Immature natural killer cell (primary cell): Measurements from ENCODE around the gene PARD6B. TPM values are rescaled to one million over a fixed set of nuclear protein-coding genes. Genes with fewer than 3 reads are reported as not detected.
"Not testable (repeated sequence)": the region's sequence is repeated elsewhere in the genome, so short reads cannot be mapped to it uniquely, and the experiment has no call there.

Experiments
- DNase-seq, 3 donors: peaks; one replicate each; pipeline ENCODE4 v3.0.0; 2022; ENCODE audit warnings: mixed read lengths in 1 of 3
- H3K27ac Mint-ChIP-seq, 6 donors: one replicate each; pipeline ENCODE4 v1.8.0; 2020; ENCODE audit warnings: mixed read lengths in 6 of 6, mild to moderate bottlenecking in 5 of 6, inconsistent platforms in 4 of 6, moderate library complexity in 3 of 6
- H3K27me3 Mint-ChIP-seq, 3 donors: one replicate each; pipeline ENCODE4 v1.8.0; 2020 to 2021; ENCODE audit warnings: low read depth in 3 of 3, mild to moderate bottlenecking in 3 of 3, mixed read lengths in 3 of 3, moderate library complexity in 3 of 3, inconsistent platforms in 1 of 3
- H3K36me3 Mint-ChIP-seq, 3 donors: one replicate each; pipeline ENCODE4 v1.8.0; 2020; ENCODE audit warnings: mixed read lengths in 3 of 3, inconsistent platforms in 2 of 3, mild to moderate bottlenecking in 2 of 3
- H3K4me1 Mint-ChIP-seq, 2 donors: one replicate each; pipeline ENCODE4 v1.8.0; 2020; ENCODE audit warnings: inconsistent platforms in 2 of 2, mild to moderate bottlenecking in 2 of 2, mixed read lengths in 2 of 2, moderate library complexity in 1 of 2
- H3K4me3 Mint-ChIP-seq, 5 donors: one replicate each; pipeline ENCODE4 v1.8.0; 2020; ENCODE audit warnings: mild to moderate bottlenecking in 5 of 5, mixed read lengths in 5 of 5, inconsistent platforms in 3 of 5, moderate library complexity in 3 of 5
- H3K9me3 Mint-ChIP-seq, 6 donors: one replicate each; pipeline ENCODE4 v1.8.0; 2020; ENCODE audit warnings: mild to moderate bottlenecking in 6 of 6, mixed read lengths in 6 of 6, inconsistent platforms in 4 of 6, moderate library complexity in 3 of 6
- polyA plus RNA-seq, 3 donors: library from polyadenylated mRNA; unstranded; fragments of 300-500 nt; fragmentation: Illumina TruSeq; gene quantifications; one replicate each; pipeline ENCODE4 v1.2.3, GENCODE V29; 2021

The PARD6B gene
- polyA plus RNA-seq, 3 donors from 2014 or later, result 0.38 to 1.1 (median 0.96) TPM

DNA sequence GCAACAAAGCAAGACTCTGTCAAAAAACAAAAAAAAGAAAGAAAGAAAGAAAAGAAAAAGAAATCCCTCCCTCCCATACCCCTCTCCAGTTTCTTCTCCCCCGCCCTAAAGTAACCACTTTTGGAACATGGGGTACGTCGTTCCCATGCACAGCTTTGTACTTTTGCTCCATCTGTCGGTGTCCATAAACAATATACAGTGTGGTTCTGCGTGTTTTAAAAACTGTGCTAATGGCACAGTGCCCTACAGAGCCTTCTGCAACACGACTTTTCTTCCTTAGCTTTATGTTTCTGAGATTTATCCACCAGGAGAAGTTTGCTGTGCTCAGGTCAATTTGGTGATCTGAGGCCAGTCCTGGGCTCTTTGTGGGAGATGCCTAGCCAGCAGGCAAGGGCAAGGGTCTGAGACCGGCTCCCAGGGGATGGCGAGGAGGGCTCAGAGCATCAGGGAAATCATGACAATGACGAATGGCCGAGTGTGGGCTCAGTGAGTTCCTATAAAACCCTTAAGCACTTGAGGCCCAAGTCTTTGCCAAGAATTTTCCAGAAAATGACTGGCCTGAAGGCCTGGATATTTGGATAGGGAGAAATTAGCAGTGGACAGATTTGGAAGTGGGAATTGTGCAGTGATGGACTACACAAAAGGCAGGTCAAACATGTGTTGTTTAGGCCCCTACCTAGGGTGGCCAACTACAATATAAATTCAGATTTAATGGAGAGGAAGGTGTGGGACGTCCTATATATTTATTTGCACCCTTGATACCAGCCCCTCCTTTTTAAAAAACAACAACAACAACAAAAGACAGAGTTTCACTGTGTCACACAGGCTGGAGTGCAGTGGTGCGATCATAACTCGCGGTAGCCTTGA, 61.6 kb downstream of the PARD6B start:
- peak overlapping the region in 1 of 6 donors; percentile 53 for H3K27ac Mint-ChIP-seq
- no peak for DNase-seq
- peaks cover 0 to 2% (median 2%) of the 10 kb centered on the region in 3 donors for H3K27me3 Mint-ChIP-seq
- no peaks in the 10 kb centered on the region for H3K9me3 Mint-ChIP-seq
- H3K36me3 Mint-ChIP-seq, result no peaks in the 10 kb centered on the region
- peaks cover 13 to 27% of the 10 kb centered on the region in 2 donors for H3K4me1 Mint-ChIP-seq
- H3K4me3 Mint-ChIP-seq, result peak overlapping the region in 4 of 5 donors; percentile 65 to 76 (median 70)

DNA sequence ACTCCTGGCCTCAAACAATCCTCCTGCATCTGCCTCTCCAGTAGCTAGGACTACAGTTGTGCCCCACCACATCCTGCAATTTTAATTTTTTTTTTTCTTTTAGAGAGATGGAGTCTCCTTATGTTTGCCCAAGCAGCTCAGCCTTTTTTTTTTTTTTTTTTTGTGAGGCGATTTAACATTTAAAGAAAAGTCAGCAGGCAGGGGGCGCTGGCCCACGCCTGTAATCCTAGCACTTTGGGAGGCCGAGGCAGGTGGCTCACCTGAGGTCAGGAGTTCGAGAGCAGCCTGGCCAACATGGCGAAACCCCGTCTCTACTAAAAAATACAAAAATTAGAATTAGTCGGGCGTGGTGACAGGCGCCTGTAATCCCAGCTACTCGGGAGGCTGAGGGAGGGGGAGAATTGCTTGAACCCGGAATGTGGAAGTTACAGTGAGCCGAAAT, 62.2 kb downstream of the PARD6B start:
- Mint-ChIP-seq H3K4me3 (peak overlapping the region; percentile 65 to 76 (median 70)), H3K4me1 (peaks cover 13 to 27% of the 10 kb centered on the region in 2 donors), H3K27ac (peak overlapping the region in 1 of 6 donors; percentile 57)
- not testable (repeated sequence) for H3K27me3 Mint-ChIP-seq, H3K9me3 Mint-ChIP-seq, H3K36me3 Mint-ChIP-seq
- peak in 2 of 3 donors; percentile 29 to 33 for DNase-seq

DNA sequence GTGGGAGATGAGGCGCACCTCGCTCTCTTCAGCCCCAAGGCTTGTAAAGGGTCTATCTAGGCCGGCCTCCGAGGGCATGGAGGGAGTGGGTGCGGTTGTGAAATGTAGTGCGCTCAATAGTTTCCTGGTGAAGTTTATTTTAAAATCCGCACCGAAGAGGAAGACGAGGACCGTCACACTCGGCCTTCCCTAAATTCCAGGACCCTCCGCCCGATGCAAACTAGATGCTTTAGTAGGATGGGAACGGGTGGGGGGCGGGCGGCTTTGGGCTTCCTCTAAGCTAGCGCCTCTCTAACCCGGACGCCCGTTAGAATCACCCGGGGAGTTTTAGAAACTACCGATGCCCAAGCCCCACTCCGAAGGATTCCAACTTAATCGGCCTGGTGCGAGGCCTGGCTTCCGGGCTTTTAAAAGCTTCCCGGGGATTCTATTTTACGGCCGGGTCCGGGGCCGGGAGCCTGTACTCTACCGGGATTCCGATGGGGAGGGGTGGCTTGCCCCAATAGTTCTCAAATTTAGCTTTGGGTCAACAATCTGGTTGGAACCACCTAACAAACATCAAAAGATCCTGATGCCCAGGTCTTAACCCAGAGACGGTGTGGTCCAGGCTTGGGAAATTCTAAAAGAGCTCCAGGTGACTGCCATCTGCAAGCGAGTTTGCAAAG, 62.9 kb downstream of the PARD6B start:
- Mint-ChIP-seq H3K36me3 (peaks cover 0 to 4% (median 0%) of the 10 kb centered on the region in 3 donors), H3K4me1 (peaks cover 13 to 27% of the 10 kb centered on the region in 2 donors), H3K27me3 (peaks cover 0 to 2% (median 2%) of the 10 kb centered on the region in 3 donors), H3K27ac (peak overlapping the region in 3 of 6 donors; percentile 24 to 42 (median 28)), H3K9me3 (no peaks in the 10 kb centered on the region), H3K4me3 (peak overlapping the region; percentile 75 to 83 (median 80))
- DNase-seq, result peak in 1 of 3 donors; percentile 7

DNA sequence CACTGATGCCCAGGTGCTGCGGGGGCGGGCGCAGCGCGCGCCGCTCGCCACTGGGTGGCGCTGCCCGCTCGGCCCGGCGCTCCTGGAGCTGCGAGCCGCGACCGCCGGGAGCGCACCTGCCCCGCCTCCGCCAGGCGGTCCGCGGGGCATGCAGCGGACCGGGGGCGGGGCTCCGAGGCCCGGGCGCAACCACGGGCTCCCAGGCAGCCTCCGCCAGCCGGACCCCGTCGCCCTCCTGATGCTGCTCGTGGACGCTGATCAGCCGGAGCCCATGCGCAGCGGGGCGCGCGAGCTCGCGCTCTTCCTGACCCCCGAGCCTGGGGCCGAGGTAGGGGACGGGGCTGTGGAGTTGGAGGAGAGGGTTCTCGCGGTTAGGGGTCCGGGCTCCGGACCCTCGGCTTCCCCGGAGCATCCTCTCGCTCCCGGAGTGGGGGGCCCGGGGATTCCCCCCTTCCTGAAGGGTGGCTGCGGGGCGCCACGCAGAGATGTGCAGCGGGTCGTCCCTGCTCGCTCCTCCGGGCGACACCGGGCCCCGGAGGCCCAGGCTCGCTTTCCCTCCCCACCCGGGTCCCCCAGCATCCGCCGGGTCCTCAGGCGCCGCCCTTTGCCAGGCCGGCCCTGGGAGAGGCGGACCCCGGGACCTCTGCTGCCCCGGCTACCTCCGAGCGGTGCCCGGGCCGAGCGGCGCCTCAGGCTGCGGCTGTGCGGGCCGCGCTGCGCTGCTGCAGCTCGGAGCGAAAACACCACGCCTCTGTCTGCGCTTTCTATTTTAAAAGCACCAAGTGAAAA, 63.7 kb downstream of the PARD6B start, which contains the start of gene BCAS4:
Gene BCAS4 (plus strand): TSS at position 216 of the 789 bp plus-strand sequence. CDS start 23 bp downstream, at position 239.
- Mint-ChIP-seq H3K27me3 (peaks cover 0 to 2% (median 2%) of the 10 kb centered on the region in 3 donors), H3K4me1 (peaks cover 11 to 27% of the 10 kb centered on the region in 2 donors), H3K36me3 (peaks cover 0 to 4% (median 3%) of the 10 kb centered on the region in 3 donors), H3K4me3 (peak within 1 kb of the TSS; percentile 88 to 94 (median 90)), H3K27ac (peak within 1 kb of the TSS; percentile 65 to 92 (median 84)), H3K9me3 (no peaks in the 10 kb centered on the region)
- peak; percentile 81 to 86 (median 85) for DNase-seq

DNA sequence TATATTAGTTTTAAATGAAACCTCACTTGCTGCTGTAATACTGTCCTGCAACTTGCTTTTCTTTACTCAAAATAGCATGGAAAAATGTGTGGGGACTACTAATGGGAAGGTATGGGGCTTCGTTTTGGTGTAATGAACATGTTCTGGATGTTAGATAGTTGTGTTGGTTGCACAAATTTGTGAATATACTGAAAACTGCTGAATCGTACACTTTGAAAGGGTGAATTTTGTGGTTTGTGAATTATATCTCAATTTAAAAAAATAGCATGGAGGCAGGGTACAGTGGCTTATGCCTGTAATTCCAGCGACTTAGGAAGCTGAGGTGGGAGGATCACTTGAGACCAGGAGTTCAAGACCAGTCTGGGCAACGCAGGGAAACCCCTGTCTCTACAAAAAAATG, 65.8 kb downstream of the PARD6B start:
- no peak overlapping the region for H3K27ac Mint-ChIP-seq
- peaks cover 9 to 27% of the 10 kb centered on the region in 2 donors for H3K4me1 Mint-ChIP-seq
- DNase-seq, result no peak
- peaks cover 2% of the 10 kb centered on the region in 3 donors for H3K27me3 Mint-ChIP-seq
- peak overlapping the region in 2 of 5 donors; percentile 12 to 21 for H3K4me3 Mint-ChIP-seq
- H3K36me3 Mint-ChIP-seq, result peaks cover 0 to 4% (median 4%) of the 10 kb centered on the region in 3 donors
- H3K9me3 Mint-ChIP-seq, result no peaks in the 10 kb centered on the region

DNA sequence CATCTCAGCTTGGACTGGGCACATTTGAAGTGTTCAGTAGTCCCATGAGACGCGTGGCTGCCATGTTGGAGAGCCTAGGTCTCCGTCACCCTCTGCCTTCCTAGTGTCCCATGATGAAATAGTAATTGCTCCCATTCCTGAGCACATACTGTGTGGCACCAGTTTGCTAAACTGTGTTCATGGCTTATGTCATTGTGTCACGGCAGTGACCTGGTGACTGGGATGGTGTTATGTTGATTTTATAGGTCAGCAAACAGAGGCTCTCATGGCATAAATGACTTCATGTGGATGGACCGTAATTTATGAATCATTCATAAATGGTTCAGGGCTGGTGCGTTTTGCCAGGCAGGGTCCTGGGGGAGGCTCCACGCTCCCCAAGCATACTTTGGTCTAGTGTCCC, 67.3 kb downstream of the PARD6B start:
- H3K27me3 Mint-ChIP-seq, result peaks cover 2% of the 10 kb centered on the region in 3 donors
- H3K27ac Mint-ChIP-seq, result no peak overlapping the region
- no peak overlapping the region for H3K4me3 Mint-ChIP-seq
- H3K4me1 Mint-ChIP-seq, result peaks cover 10 to 17% of the 10 kb centered on the region in 2 donors
- peaks cover 0 to 4% (median 4%) of the 10 kb centered on the region in 3 donors for H3K36me3 Mint-ChIP-seq
- H3K9me3 Mint-ChIP-seq, result no peaks in the 10 kb centered on the region
- no peak for DNase-seq

DNA sequence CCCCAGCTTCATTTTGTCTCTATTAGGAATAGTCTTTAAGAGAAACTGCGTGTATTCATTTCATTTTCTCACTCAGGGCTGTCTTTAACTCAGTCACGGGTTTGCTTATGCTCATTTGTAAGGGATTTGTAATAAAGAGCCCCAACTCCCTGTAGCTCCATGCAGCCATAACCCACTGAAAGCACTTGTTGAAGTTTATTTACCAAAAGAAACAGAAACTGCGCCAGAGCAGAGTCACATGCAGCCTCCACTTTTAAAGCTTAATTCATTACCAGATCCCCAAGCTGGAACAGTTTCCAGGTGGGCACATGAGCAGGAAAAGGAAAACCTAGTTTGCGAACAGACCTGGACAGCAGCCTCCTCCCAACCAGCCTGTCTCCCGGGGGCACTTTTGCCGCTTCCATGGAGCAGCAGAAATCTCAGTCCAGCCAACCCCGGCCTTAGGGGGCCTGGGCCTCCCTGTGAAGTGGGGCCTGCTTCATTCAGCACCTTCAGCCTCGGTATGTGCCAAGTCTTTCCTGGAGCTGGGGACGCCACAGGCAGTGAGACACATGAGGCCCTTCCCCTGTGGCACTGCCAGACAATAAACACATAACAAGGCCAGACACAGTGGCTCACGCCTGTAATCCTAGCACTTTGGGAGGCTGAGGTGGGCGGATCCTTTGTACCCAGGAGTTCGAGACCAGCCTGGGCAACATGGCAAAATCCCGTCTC, 68.0 kb downstream of the PARD6B start:
- no peaks in the 10 kb centered on the region for H3K9me3 Mint-ChIP-seq
- H3K36me3 Mint-ChIP-seq, result peaks cover 0 to 4% (median 4%) of the 10 kb centered on the region in 3 donors
- H3K27me3 Mint-ChIP-seq, result peaks cover 2% of the 10 kb centered on the region in 3 donors
- no peak for DNase-seq
- H3K4me1 Mint-ChIP-seq, result peaks cover 8 to 12% of the 10 kb centered on the region in 2 donors
- H3K27ac Mint-ChIP-seq, result no peak overlapping the region
- no peak overlapping the region for H3K4me3 Mint-ChIP-seq

DNA sequence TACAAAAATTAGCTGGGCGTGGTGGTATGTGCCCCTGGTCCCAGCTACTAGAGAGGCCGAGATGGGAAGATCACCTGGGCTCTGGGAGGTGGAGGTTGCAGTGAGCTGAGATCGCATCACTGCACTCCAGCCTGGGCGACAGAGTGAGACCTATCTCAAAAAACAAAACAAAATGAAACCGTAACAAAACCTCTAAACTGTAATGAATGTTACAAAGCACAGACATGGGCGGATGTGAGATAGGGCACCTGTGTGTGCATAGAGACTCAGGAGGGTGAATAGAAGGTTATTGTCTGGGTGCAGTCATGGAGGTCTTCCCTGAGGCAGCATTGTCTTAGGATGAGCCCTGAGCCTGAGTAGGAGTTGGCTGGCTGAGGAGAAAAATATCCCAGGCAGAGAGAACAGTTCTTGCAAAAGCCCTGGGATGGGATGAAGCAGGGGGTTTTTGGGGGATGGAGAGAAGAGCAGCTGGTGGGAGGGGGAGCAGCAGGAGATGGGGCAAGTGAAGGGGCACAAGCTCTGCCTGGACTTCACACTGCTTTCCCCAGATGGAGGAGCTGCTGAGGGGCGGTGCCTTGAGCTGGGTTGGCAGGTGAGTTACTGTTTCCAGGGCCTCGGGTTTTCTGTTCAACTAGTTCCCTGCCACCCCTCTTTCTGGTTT, 68.6 kb downstream of the PARD6B start:
- Mint-ChIP-seq H3K4me3 (no peak overlapping the region), H3K4me1 (peaks cover 14 to 16% of the 10 kb centered on the region in 2 donors), H3K27me3 (peaks cover 2% of the 10 kb centered on the region in 3 donors), H3K9me3 (no peaks in the 10 kb centered on the region), H3K36me3 (peaks cover 0 to 4% (median 4%) of the 10 kb centered on the region in 3 donors), H3K27ac (no peak overlapping the region)
- no peak for DNase-seq

DNA sequence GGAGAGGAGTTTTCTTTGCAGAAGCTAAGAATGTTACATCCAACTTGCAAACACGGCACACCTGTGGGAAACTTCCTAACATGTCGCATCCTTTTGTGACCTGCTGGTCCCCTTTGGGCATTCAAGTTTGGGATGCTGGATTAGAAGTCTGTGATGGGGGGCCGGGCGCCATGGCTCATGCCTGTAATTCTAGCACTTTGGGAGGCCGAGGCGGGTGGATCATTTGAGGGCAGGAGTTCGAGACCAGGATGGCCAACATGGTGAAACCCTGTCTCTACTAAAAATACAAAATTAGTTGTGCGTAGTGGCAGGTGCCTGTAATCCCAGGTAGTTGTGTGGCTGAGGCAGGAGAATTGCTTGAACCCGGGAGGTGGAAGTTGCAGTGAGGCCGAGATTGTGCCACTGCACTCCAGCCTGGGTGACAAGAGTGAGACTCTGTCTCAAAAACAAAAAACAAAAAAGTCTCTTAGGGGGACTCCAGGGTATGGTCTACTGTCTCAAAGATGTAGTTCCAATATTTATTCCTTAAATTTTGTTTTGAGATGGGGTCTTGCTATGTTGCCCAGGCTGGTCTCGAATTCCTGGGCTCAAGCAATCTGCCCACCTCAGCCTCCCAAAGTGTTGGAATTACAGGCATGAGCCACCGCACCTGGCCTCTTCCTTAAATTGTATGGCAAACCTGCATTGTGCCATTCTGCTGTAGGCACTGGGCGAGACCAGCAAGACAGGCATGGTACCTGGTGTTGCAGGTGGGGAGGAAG, 69.8 kb downstream of the PARD6B start:
- H3K27ac Mint-ChIP-seq, result peak overlapping the region in 1 of 6 donors; percentile 29
- peaks cover 20 to 21% of the 10 kb centered on the region in 2 donors for H3K4me1 Mint-ChIP-seq
- not testable (repeated sequence) for H3K36me3 Mint-ChIP-seq, H3K4me3 Mint-ChIP-seq, DNase-seq, H3K27me3 Mint-ChIP-seq, H3K9me3 Mint-ChIP-seq

DNA sequence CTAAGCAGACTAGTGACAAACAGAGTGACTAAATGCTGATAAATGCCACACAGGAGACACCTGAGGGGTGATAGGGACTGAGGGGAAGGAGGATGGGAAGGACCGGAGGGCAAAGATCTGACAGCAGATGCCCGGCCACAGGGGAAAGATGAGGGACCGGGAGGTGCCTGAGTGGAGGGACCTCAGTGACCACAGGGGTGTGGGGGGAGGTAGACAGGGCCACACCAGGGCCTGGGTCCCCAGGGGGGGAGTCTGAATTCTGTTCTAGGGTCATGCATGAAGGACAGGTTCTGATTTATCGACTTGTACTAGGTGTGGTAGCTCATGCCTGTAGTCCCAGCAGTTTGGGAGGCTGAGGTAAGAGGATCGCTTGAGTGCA, 70.4 kb downstream of the PARD6B start:
- no peaks in the 10 kb centered on the region for H3K9me3 Mint-ChIP-seq
- peaks cover 24% of the 10 kb centered on the region in 2 donors for H3K4me1 Mint-ChIP-seq
- no peak overlapping the region for H3K4me3 Mint-ChIP-seq
- DNase-seq, result no peak
- peaks cover 0 to 4% (median 4%) of the 10 kb centered on the region in 3 donors for H3K36me3 Mint-ChIP-seq
- H3K27me3 Mint-ChIP-seq, result peaks cover 0 to 2% (median 2%) of the 10 kb centered on the region in 3 donors
- peak overlapping the region in 1 of 6 donors; percentile 29 for H3K27ac Mint-ChIP-seq

DNA sequence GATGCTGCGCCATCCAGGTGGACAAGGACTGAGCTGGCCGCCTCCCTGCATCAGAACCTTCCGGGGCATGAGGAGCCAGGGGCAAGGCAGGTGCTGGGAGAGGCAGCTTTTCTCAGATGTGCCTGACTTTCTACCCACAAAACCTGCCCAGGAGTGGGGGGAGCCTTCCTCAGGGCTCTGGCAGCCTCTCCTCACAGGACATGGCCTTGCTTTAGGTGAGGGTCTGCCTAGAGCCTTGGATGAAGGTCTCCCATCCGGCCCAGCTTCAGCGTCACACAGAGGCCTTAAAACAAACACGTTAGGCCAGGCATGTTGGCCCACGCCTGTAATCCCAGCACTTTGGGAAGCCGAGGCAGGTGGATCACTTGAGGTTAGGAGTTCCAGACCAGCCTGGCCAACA, 70.9 kb downstream of the PARD6B start:
- Mint-ChIP-seq H3K9me3 (no peaks in the 10 kb centered on the region), H3K4me3 (no peak overlapping the region), H3K36me3 (peaks cover 0 to 4% (median 4%) of the 10 kb centered on the region in 3 donors), H3K27ac (no peak overlapping the region), H3K27me3 (peaks cover 0 to 2% (median 2%) of the 10 kb centered on the region in 3 donors), H3K4me1 (peaks cover 24% of the 10 kb centered on the region in 2 donors)
- no peak for DNase-seq
